HEK293 (cell line): ENCODE measurements around the gene PAM.

Experiments used
- CTCF ChIP-seq: fragments of 450-650 bp; formaldehyde crosslinking; IDR thresholded peaks from 2 replicates; pipeline ENCODE4 v1.5.1; 2016; ENCODE audit warnings: missing biosample characterization, missing genetic modification characterization
- GLI2 ChIP-seq: fragments of 450-650 bp; formaldehyde crosslinking; IDR thresholded peaks from 2 replicates; pipeline ENCODE4; 2017; ENCODE audit warnings: missing biosample characterization, missing genetic modification characterization, low read depth, borderline replicate concordance
- SCRT1 ChIP-seq: fragments of 450-650 bp; formaldehyde crosslinking; IDR thresholded peaks from 2 replicates; pipeline ENCODE4 v1.5.1; 2016; ENCODE audit warnings: missing biosample characterization, missing genetic modification characterization, borderline replicate concordance
- TSHZ1 ChIP-seq: fragments of 450-650 bp; formaldehyde crosslinking; IDR thresholded peaks from 2 replicates; pipeline ENCODE4 v1.5.1; 2016; ENCODE audit warnings: missing biosample characterization, missing genetic modification characterization, borderline replicate concordance
- ZBTB48 ChIP-seq: fragments of 450-650 bp; formaldehyde crosslinking; IDR thresholded peaks from 2 replicates; pipeline ENCODE4 v1.5.1; 2016; ENCODE audit warnings: missing biosample characterization, missing genetic modification characterization
- ZBTB8A ChIP-seq: fragments of 450-650 bp; formaldehyde crosslinking; IDR thresholded peaks from 2 replicates; pipeline ENCODE4 v1.5.1; 2016; ENCODE audit warnings: missing biosample characterization, missing genetic modification characterization
- ZNF221 ChIP-seq: fragments of 450-650 bp; formaldehyde crosslinking; IDR thresholded peaks from 2 replicates; pipeline ENCODE4 v1.5.1; 2017; ENCODE audit warnings: missing biosample characterization, missing genetic modification characterization, borderline replicate concordance
- ZNF223 ChIP-seq: fragments of 450-650 bp; formaldehyde crosslinking; IDR thresholded peaks from 2 replicates; pipeline ENCODE4 v1.5.1; 2016; ENCODE audit warnings: missing biosample characterization, missing genetic modification characterization
- ZNF416 ChIP-seq: fragments of 450-650 bp; formaldehyde crosslinking; IDR thresholded peaks from 2 replicates; pipeline ENCODE4 v1.5.1; 2016; ENCODE audit warnings: missing biosample characterization, missing genetic modification characterization
- ZNF514 ChIP-seq: fragments of 450-650 bp; formaldehyde crosslinking; IDR thresholded peaks from 2 replicates; pipeline ENCODE4 v1.5.1; 2016; ENCODE audit warnings: missing biosample characterization, missing genetic modification characterization
- ZNF624 ChIP-seq: fragments of 450-650 bp; formaldehyde crosslinking; IDR thresholded peaks from 2 replicates; pipeline ENCODE4 v1.5.1; 2017; ENCODE audit warnings: missing biosample characterization, missing genetic modification characterization
- ZNF707 ChIP-seq: fragments of 450-650 bp; formaldehyde crosslinking; IDR thresholded peaks from 2 replicates; pipeline ENCODE4 v1.5.1; 2016; ENCODE audit warnings: missing biosample characterization, missing genetic modification characterization
- ZSCAN5A ChIP-seq: fragments of 450-650 bp; formaldehyde crosslinking; IDR thresholded peaks from 2 replicates; pipeline ENCODE4 v1.5.1; 2016; ENCODE audit warnings: missing biosample characterization, missing genetic modification characterization

GRCh38 chr5:102891175-102891574, 136.1 kb downstream of the PAM start:
- TF ChIP-seq CTCF (tag by site-specific recombination) (no peak), ZNF624 (tag by site-specific recombination) (no peak), ZNF707 (tag by site-specific recombination) (no peak), ZBTB48 (tag by site-specific recombination) (no peak), TSHZ1 (tag by site-specific recombination) (no peak), ZSCAN5A (tag by site-specific recombination) (no peak), ZBTB8A (tag by site-specific recombination) (no peak), ZNF416 (tag by site-specific recombination) (no peak), GLI2 (tag by site-specific recombination) (no peak), ZNF514 (tag by site-specific recombination) (no peak), ZNF221 (tag by site-specific recombination) (no peak), ZNF223 (tag by site-specific recombination) (no peak), SCRT1 (tag by site-specific recombination) (no peak)
